ACC112 (cell line): Measurements from ENCODE around the gene CADPS.

Experiments used
- H2AFZ ChIP-seq: fragments of 200-600 bp; sonication (generic); one replicate; pipeline ENCODE4 v1.6.0; 2017; ENCODE audit warnings: antibody characterized with exemption, low read length; ENCODE audit not compliant: unreplicated experiment
- H3K27ac ChIP-seq: fragments of 200-600 bp; sonication (generic); 2 replicates; pipeline ENCODE4 v1.5.1; 2014; ENCODE audit warnings: low read depth, mild to moderate bottlenecking, antibody characterized with exemption, low read length, moderate library complexity
- H3K27me3 ChIP-seq: fragments of 200-600 bp; sonication (generic); 2 replicates; pipeline ENCODE4 v1.6.1; 2014; ENCODE audit warnings: mild to moderate bottlenecking, antibody characterized with exemption, low read length, moderate library complexity, mixed read lengths; ENCODE audit not compliant: insufficient read depth
- H3K36me3 ChIP-seq: fragments of 200-600 bp; sonication (generic); 2 replicates; pipeline ENCODE4 v1.6.1; 2016; ENCODE audit warnings: mild to moderate bottlenecking, antibody characterized with exemption, low read length, moderate library complexity, mixed read lengths; ENCODE audit not compliant: insufficient read depth
- H3K4me1 ChIP-seq: fragments of 200-600 bp; sonication (generic); one replicate; pipeline ENCODE4 v1.6.1; 2016; ENCODE audit warnings: low read length, mixed read lengths; ENCODE audit not compliant: insufficient read depth, unreplicated experiment, control insufficient read depth
- H3K4me3 ChIP-seq: fragments of 200-600 bp; sonication (generic); 2 replicates; pipeline ENCODE4 v1.5.1; 2014; ENCODE audit warnings: mild to moderate bottlenecking, low read depth, low read length
- H3K79me2 ChIP-seq: fragments of 200-600 bp; sonication (generic); one replicate; pipeline ENCODE4 v1.6.0; 2016; ENCODE audit warnings: low read length; ENCODE audit not compliant: control insufficient read depth, unreplicated experiment, insufficient read depth

CADPS gene

GRCh38 chr3:62696011-62696410 is 179.2 kb downstream of the CADPS start:
- no peak overlapping the region for H2AFZ ChIP-seq
- no peak overlapping the region for H3K4me3 ChIP-seq
- H3K27ac ChIP-seq, result no peak overlapping the region
- no peaks in the 10 kb centered on the region for H3K36me3 ChIP-seq
- H3K79me2 ChIP-seq, result no peaks in the 10 kb centered on the region
- H3K4me1 ChIP-seq, result no peaks in the 10 kb centered on the region
- H3K27me3 ChIP-seq, result peaks cover 29% of the 10 kb centered on the region

- no peak overlapping the region for H3K4me3 ChIP-seq
- peaks cover 34% of the 10 kb centered on the region for H3K27me3 ChIP-seq
- no peak overlapping the region for H2AFZ ChIP-seq
- no peaks in the 10 kb centered on the region for H3K79me2 ChIP-seq
- H3K27ac ChIP-seq, result no peak overlapping the region
- H3K4me1 ChIP-seq, result peaks cover 9% of the 10 kb centered on the region
- no peaks in the 10 kb centered on the region for H3K36me3 ChIP-seq
These were observed 186.4 kb downstream of the CADPS start for GRCh38 chr3:62688812-62689211.

GRCh38 chr3:62688050-62688449 is 187.2 kb downstream of the CADPS start:
- Histone ChIP-seq H2AFZ (no peak overlapping the region), H3K4me1 (peaks cover 9% of the 10 kb centered on the region), H3K27me3 (peaks cover 41% of the 10 kb centered on the region), H3K79me2 (no peaks in the 10 kb centered on the region), H3K4me3 (no peak overlapping the region), H3K27ac (no peak overlapping the region), H3K36me3 (no peaks in the 10 kb centered on the region)

- Histone ChIP-seq H3K79me2 (no peaks in the 10 kb centered on the region), H3K4me3 (no peak overlapping the region), H2AFZ (no peak overlapping the region), H3K27ac (no peak overlapping the region), H3K36me3 (no peaks in the 10 kb centered on the region), H3K4me1 (peaks cover 9% of the 10 kb centered on the region), H3K27me3 (peaks cover 47% of the 10 kb centered on the region)
These were observed 188.5 kb downstream of the CADPS start for GRCh38 chr3:62686503-62687294.

- no peak overlapping the region for H3K4me3 ChIP-seq
- H2AFZ ChIP-seq, result no peak overlapping the region
- H3K36me3 ChIP-seq, result no peaks in the 10 kb centered on the region
- H3K27me3 ChIP-seq, result peaks cover 67% of the 10 kb centered on the region
- H3K4me1 ChIP-seq, result peaks cover 9% of the 10 kb centered on the region
- no peak overlapping the region for H3K27ac ChIP-seq
- H3K79me2 ChIP-seq, result no peaks in the 10 kb centered on the region
These were observed 192.4 kb downstream of the CADPS start for GRCh38 chr3:62682826-62683225.

GRCh38 chr3:62679988-62680387 is 195.2 kb downstream of the CADPS start:
- Histone ChIP-seq H3K36me3 (no peaks in the 10 kb centered on the region), H3K4me1 (no peaks in the 10 kb centered on the region), H2AFZ (no peak overlapping the region), H3K79me2 (no peaks in the 10 kb centered on the region), H3K27ac (no peak overlapping the region), H3K4me3 (no peak overlapping the region), H3K27me3 (peaks cover 89% of the 10 kb centered on the region)

- H3K4me1 ChIP-seq, result no peaks in the 10 kb centered on the region
- H3K79me2 ChIP-seq, result no peaks in the 10 kb centered on the region
- H3K27ac ChIP-seq, result no peak overlapping the region
- no peaks in the 10 kb centered on the region for H3K36me3 ChIP-seq
- H3K27me3 ChIP-seq, result peaks cover 87% of the 10 kb centered on the region
- no peak overlapping the region for H3K4me3 ChIP-seq
- H2AFZ ChIP-seq, result no peak overlapping the region
These were observed 196.4 kb downstream of the CADPS start for GRCh38 chr3:62678841-62679240.

- Histone ChIP-seq H3K4me3 (no peak overlapping the region), H3K27ac (no peak overlapping the region), H3K4me1 (no peaks in the 10 kb centered on the region), H3K79me2 (no peaks in the 10 kb centered on the region), H3K27me3 (peaks cover 87% of the 10 kb centered on the region), H2AFZ (no peak overlapping the region), H3K36me3 (no peaks in the 10 kb centered on the region)
These were observed 197.3 kb downstream of the CADPS start for GRCh38 chr3:62677926-62678325.

GRCh38 chr3:62676689-62677271 is 198.4 kb downstream of the CADPS start:
- no peak overlapping the region for H3K4me3 ChIP-seq
- peaks cover 84% of the 10 kb centered on the region for H3K27me3 ChIP-seq
- H3K36me3 ChIP-seq, result no peaks in the 10 kb centered on the region
- H3K27ac ChIP-seq, result no peak overlapping the region
- H3K79me2 ChIP-seq, result no peaks in the 10 kb centered on the region
- H2AFZ ChIP-seq, result no peak overlapping the region
- H3K4me1 ChIP-seq, result no peaks in the 10 kb centered on the region

GRCh38 chr3:62675492-62675891 is 199.7 kb downstream of the CADPS start:
- Histone ChIP-seq H3K36me3 (no peaks in the 10 kb centered on the region), H3K4me1 (no peaks in the 10 kb centered on the region), H2AFZ (no peak overlapping the region), H3K27me3 (peaks cover 76% of the 10 kb centered on the region), H3K27ac (no peak overlapping the region), H3K79me2 (no peaks in the 10 kb centered on the region), H3K4me3 (no peak overlapping the region)

GRCh38 chr3:62672988-62673313 is 202.3 kb downstream of the CADPS start:
- H3K4me3 ChIP-seq, result no peak overlapping the region
- no peaks in the 10 kb centered on the region for H3K36me3 ChIP-seq
- no peak overlapping the region for H3K27ac ChIP-seq
- peaks cover 81% of the 10 kb centered on the region for H3K27me3 ChIP-seq
- no peaks in the 10 kb centered on the region for H3K4me1 ChIP-seq
- H2AFZ ChIP-seq, result no peak overlapping the region
- H3K79me2 ChIP-seq, result no peaks in the 10 kb centered on the region
